OCI-LY3 (cell line): Measurements from ENCODE around the gene SLCO2A1.

Source experiments
- H2AFZ ChIP-seq: fragments of 200-600, 300-600 bp; shearing (Covaris generic); 2 replicates; pipeline ENCODE4 v1.6.0; 2014; ENCODE audit warnings: antibody characterized with exemption, low read depth, low read length
- H3K27ac ChIP-seq: fragments of 200-600, 300-600 bp; sonication (generic); 2 replicates; pipeline ENCODE4 v1.5.1; 2014; ENCODE audit warnings: mild to moderate bottlenecking, low read length, moderate library complexity, mixed read lengths
- H3K27me3 ChIP-seq: fragments of 200-600, 300-600 bp; sonication (generic); 2 replicates; pipeline ENCODE4 v1.6.1; 2014; ENCODE audit warnings: low read depth, low read length, mixed read lengths
- H3K36me3 ChIP-seq: fragments of 200-600, 300-600 bp; sonication (generic); replicated peaks from 2 replicates; pipeline ENCODE3; 2014; ENCODE audit warnings: low read depth, low read length, mixed read lengths
- H3K4me1 ChIP-seq: fragments of 300-600, 200-600 bp; sonication (generic); 2 replicates; pipeline ENCODE4 v1.6.1; 2014; ENCODE audit warnings: low read length, mixed read lengths
- H3K4me2 ChIP-seq: fragments of 200-600, 300-600 bp; sonication (generic); 2 replicates; pipeline ENCODE4 v1.6.1; 2014; ENCODE audit warnings: low read length, mixed read lengths
- H3K4me3 ChIP-seq: fragments of 300-600, 200-600 bp; sonication (generic); 2 replicates; pipeline ENCODE4 v1.5.1; 2014; ENCODE audit warnings: antibody characterized with exemption, mild to moderate bottlenecking, low read length, moderate library complexity
- H3K79me2 ChIP-seq: fragments of 300-600, 200-600 bp; shearing (Covaris generic); 2 replicates; pipeline ENCODE4 v1.6.1; 2014; ENCODE audit warnings: mild to moderate bottlenecking, low read length, mixed read lengths
- H3K9ac ChIP-seq: fragments of 300-600, 200-600 bp; shearing (Covaris generic); 2 replicates; pipeline ENCODE4 v1.6.0; 2014; ENCODE audit warnings: mild to moderate bottlenecking, low read length, moderate library complexity
- H3K9me3 ChIP-seq: fragments of 200-600, 300-600 bp; shearing (Covaris generic); 2 replicates; pipeline ENCODE4 v1.6.1; 2014; ENCODE audit warnings: low read length, mixed read lengths; ENCODE audit not compliant: insufficient read depth
- H4K20me1 ChIP-seq: fragments of 200-600, 300-600 bp; sonication (generic); 2 replicates; pipeline ENCODE4 v1.6.1; 2016; ENCODE audit warnings: low read length, mixed read lengths; ENCODE audit not compliant: insufficient read depth
- EZH2phosphoT487 ChIP-seq: fragments of 200-600 bp; shearing (Covaris generic); IDR thresholded peaks from 2 replicates; pipeline ENCODE4 v1.6.1; 2018; ENCODE audit warnings: antibody characterized with exemption, mixed run types, low read depth
- TF ChIP-seq, protein P1 (sequence below): fragments of 200-600, 300-600 bp; sonication (generic); IDR thresholded peaks from 2 replicates; pipeline ENCODE4 v1.5.1; 2014; ENCODE audit warnings: antibody characterized with exemption, low read length, low read depth

The SLCO2A1 gene

DNA sequence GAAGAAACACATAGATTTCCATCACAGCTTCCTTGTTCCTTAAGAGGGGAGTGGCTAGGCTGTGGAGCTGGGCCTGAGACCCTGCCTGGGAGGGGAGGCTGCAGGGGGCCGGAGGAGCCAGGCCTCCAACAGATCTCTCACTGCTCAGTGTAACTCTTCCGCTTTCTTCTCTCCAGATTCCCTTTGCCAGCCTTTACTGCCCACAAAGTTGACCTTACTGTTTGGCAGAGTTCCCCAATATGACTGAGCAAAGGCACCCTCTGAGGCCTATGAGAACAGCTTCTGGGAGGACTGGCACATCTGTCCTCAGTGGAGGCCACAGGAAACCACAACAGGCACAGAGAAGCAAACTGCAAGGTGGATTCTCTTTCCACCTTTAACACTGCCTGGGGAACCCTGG, 38.1 kb downstream of the SLCO2A1 start:
- H3K79me2 ChIP-seq, result no peaks in the 10 kb centered on the region
- H3K4me3 ChIP-seq, result no peak overlapping the region
- H3K4me2 ChIP-seq, result no peak overlapping the region
- no peak overlapping the region for H3K27ac ChIP-seq
- no peaks in the 10 kb centered on the region for H3K36me3 ChIP-seq
- H2AFZ ChIP-seq, result no peak overlapping the region
- no peaks in the 10 kb centered on the region for H3K9me3 ChIP-seq
- H3K4me1 ChIP-seq, result no peaks in the 10 kb centered on the region
- H4K20me1 ChIP-seq, result no peaks in the 10 kb centered on the region
- no peak for TF ChIP-seq EZH2phosphoT487
- TF ChIP-seq, protein P1, sequence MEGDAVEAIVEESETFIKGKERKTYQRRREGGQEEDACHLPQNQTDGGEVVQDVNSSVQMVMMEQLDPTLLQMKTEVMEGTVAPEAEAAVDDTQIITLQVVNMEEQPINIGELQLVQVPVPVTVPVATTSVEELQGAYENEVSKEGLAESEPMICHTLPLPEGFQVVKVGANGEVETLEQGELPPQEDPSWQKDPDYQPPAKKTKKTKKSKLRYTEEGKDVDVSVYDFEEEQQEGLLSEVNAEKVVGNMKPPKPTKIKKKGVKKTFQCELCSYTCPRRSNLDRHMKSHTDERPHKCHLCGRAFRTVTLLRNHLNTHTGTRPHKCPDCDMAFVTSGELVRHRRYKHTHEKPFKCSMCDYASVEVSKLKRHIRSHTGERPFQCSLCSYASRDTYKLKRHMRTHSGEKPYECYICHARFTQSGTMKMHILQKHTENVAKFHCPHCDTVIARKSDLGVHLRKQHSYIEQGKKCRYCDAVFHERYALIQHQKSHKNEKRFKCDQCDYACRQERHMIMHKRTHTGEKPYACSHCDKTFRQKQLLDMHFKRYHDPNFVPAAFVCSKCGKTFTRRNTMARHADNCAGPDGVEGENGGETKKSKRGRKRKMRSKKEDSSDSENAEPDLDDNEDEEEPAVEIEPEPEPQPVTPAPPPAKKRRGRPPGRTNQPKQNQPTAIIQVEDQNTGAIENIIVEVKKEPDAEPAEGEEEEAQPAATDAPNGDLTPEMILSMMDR, result no peak
- H3K27me3 ChIP-seq, result peaks cover 24% of the 10 kb centered on the region; the same call in 1 of the 2 replicates
- no peak overlapping the region for H3K9ac ChIP-seq

DNA sequence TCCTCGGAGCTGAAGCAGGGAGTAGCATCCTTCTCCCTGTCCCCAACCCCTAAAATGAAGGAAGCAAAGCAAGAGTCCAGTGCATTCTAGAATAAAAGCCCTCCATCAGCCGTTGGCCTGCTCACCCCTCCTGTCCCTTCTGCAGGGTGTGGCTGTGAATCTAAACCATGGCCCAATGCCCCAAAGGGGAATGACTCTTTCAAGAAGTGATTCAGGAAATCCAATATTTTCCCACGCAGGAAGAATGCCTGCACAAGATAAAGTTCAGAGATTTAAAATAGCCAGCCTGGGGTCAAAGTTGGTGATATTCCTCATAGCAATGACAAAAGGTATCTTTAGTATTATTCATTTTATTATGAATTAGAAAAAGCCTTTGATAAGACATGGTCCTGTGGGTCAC, 38.5 kb downstream of the SLCO2A1 start:
- Histone ChIP-seq H3K36me3 (no peaks in the 10 kb centered on the region), H4K20me1 (no peaks in the 10 kb centered on the region), H2AFZ (no peak overlapping the region), H3K27ac (no peak overlapping the region), H3K9me3 (no peaks in the 10 kb centered on the region), H3K79me2 (no peaks in the 10 kb centered on the region), H3K4me2 (no peak overlapping the region), H3K4me1 (no peaks in the 10 kb centered on the region), H3K27me3 (peaks cover 24% of the 10 kb centered on the region; the same call in 1 of the 2 replicates), H3K9ac (no peak overlapping the region), H3K4me3 (no peak overlapping the region)
- TF ChIP-seq, protein P1, result no peak
- TF ChIP-seq EZH2phosphoT487, result no peak

GRCh38 chr3:133989936-133990702, 39.6 kb downstream of the SLCO2A1 start:
- no peaks in the 10 kb centered on the region for H4K20me1 ChIP-seq
- H3K4me1 ChIP-seq, result no peaks in the 10 kb centered on the region
- no peak overlapping the region for H3K4me3 ChIP-seq
- no peak overlapping the region for H3K9ac ChIP-seq
- H2AFZ ChIP-seq, result no peak overlapping the region
- H3K36me3 ChIP-seq, result no peaks in the 10 kb centered on the region
- no peaks in the 10 kb centered on the region for H3K79me2 ChIP-seq
- no peaks in the 10 kb centered on the region for H3K9me3 ChIP-seq
- TF ChIP-seq, protein P1, result no peak
- TF ChIP-seq EZH2phosphoT487, result no peak
- no peak overlapping the region for H3K4me2 ChIP-seq
- H3K27me3 ChIP-seq, result peaks cover 14% of the 10 kb centered on the region; the same call in 1 of the 2 replicates
- H3K27ac ChIP-seq, result no peak overlapping the region

- TF ChIP-seq, protein P1, result no peak
- TF ChIP-seq EZH2phosphoT487, result no peak
- H3K27ac ChIP-seq, result no peak overlapping the region
- H3K4me1 ChIP-seq, result no peaks in the 10 kb centered on the region
- no peak overlapping the region for H3K4me3 ChIP-seq
- H3K79me2 ChIP-seq, result no peaks in the 10 kb centered on the region
- H3K36me3 ChIP-seq, result no peaks in the 10 kb centered on the region
- peaks cover 8% of the 10 kb centered on the region; the same call in 1 of the 2 replicates for H3K27me3 ChIP-seq
- no peak overlapping the region for H3K9ac ChIP-seq
- no peak overlapping the region for H3K4me2 ChIP-seq
- no peaks in the 10 kb centered on the region for H3K9me3 ChIP-seq
- no peaks in the 10 kb centered on the region for H4K20me1 ChIP-seq
- H2AFZ ChIP-seq, result no peak overlapping the region
These were observed 41.0 kb downstream of the SLCO2A1 start for GRCh38 chr3:133988631-133989161.
